Measurements from ENCODE around the gene KLF15.

DNA sequence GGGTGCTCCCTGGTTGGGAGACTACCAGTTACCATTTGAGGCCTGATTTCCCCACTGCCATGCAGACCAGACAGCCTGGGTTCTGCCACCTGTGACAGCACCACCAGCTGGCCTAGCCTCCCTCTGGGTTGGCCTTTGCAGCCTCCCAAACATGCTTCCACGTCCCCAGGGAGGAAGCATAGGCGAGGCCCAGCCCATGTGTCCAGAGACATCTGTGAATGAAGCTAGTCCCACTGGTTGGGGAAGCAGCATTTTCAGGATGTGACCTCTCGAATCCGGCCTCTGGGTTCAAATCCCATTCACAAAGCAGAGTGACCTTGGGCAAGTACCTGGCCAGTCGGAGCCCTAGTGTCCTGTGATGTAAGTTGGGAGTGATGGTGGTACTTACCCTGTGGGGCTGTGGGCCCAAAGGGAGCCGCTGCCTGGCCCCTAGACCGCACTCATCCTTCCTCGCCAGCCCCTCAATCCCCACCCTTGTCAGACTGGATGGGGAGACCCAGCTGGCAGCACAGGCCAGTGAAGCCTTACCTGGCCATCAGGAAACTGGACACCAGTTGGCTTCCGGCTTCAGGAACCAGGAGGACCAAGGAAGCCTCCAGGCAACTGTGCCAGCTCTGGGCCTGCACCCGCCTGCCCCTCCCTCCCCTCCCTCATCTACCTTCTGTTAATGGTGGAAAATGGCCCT lies 6.0 kb downstream of the KLF15 start:
- TF ChIP-seq POLR2AphosphoS5 (IDR thresholded peaks at IDR 0.05; ENCODE audit: low read depth, low read length) (no peak), POLR2A (IDR thresholded peaks at IDR 0.05; ENCODE audit: low read depth, low read length) (no peak), TAF1 (IDR thresholded peaks at IDR 0.05; ENCODE audit: borderline replicate concordance, low read depth, low read length) (no peak)
